SK-N-SH (cell line): Measurements from ENCODE around the gene KIF3B. TPM values are rescaled to one million over a fixed set of nuclear protein-coding genes. Genes with fewer than 3 reads are reported as not detected.
A peak's percentile ranks its signal among the peaks of the same experiment; 100 is the strongest.

Source experiments
- CTCF ChIA-PET: fragments of 300-600, 350-600 bp; formaldehyde crosslinking; extraction: SDS; loops from one replicate; lab custom pipeline; 2021; lab: Yijun Ruan, JAX
- POLR2A ChIA-PET: fragments of 350-600 bp; sonication (Branson Sonifier 250); formaldehyde crosslinking; extraction: SDS; loops from one replicate; lab custom pipeline; 2020; ENCODE audit warnings: antibody characterized with exemption, inconsistent platforms; lab: Yijun Ruan, JAX
- DNase-seq: peaks from one replicate; pipeline ENCODE4 v3.0.0; 2012
- H2AFZ ChIP-seq: fragments of 200-600 bp; sonication (generic); 2 replicates; pipeline ENCODE4 v1.8.1; 2016; ENCODE audit warnings: antibody characterized with exemption, mild to moderate bottlenecking, low read depth
- H3F3A ChIP-seq: fragments of 200-600 bp; sonication (generic); replicated peaks from 2 replicates; pipeline ENCODE3; 2016; ENCODE audit warnings: antibody characterized with exemption, mild to moderate bottlenecking; ENCODE audit not compliant: insufficient read depth
- H3K27ac ChIP-seq, 2 experiments: fragments of 200-500 bp in 1 of 2; fragments of 200-600 bp in 1 of 2; sonication (Bioruptor generic) in 1 of 2; sonication (generic), shearing (Covaris generic) in 1 of 2; 2 replicates each; pipeline versions ENCODE4 v1.5.1 to v1.6.1; 2014 to 2016; ENCODE audit warnings: low read depth in 2 of 2, inconsistent platforms in 1 of 2, low read length in 1 of 2, mild to moderate bottlenecking in 1 of 2, mixed read lengths in 1 of 2
- H3K27me3 ChIP-seq: fragments of 200-600 bp; sonication (generic), shearing (Covaris generic); 2 replicates; pipeline ENCODE4 v1.6.1; 2016; ENCODE audit warnings: mixed run types; ENCODE audit not compliant: insufficient read depth
- H3K36me3 ChIP-seq, 2 experiments: fragments of 200-500 bp in 1 of 2; fragments of 200-600 bp in 1 of 2; sonication (Bioruptor generic) in 1 of 2; sonication (generic) in 1 of 2; replicated peaks in 1 of 2; 2 replicates each; pipeline versions ENCODE3 to v1.5.1; 2014 to 2016; ENCODE audit warnings: low read length in 1 of 2, mild to moderate bottlenecking in 1 of 2; ENCODE audit not compliant: insufficient read depth in 2 of 2, control insufficient read depth in 1 of 2
- H3K4me1 ChIP-seq, 2 experiments: fragments of 200-500 bp in 1 of 2; fragments of 200-600 bp in 1 of 2; sonication (Bioruptor generic) in 1 of 2; sonication (generic), shearing (Covaris generic) in 1 of 2; 2 replicates each; pipeline versions ENCODE4 v1.5.1 to v1.6.1; 2014 to 2016; ENCODE audit warnings: low read depth in 1 of 2, low read length in 1 of 2, mixed run types in 1 of 2; ENCODE audit not compliant: insufficient read depth in 2 of 2, control insufficient read depth in 1 of 2
- H3K4me2 ChIP-seq: fragments of 200-600 bp; sonication (generic), shearing (Covaris generic); 2 replicates; pipeline ENCODE4 v1.6.1; 2017; ENCODE audit warnings: mixed run types
- H3K4me3 ChIP-seq, 2 experiments: fragments of 200-500 bp in 1 of 2; fragments of 200-600 bp in 1 of 2; sonication (Bioruptor generic) in 1 of 2; sonication (generic), shearing (Covaris generic) in 1 of 2; 2 replicates each; pipeline versions ENCODE4 v1.5.1 to v1.8.1; 2014 to 2016; ENCODE audit warnings: low read depth in 2 of 2, inconsistent platforms in 1 of 2, low read length in 1 of 2, mild to moderate bottlenecking in 1 of 2, mixed read lengths in 1 of 2, moderate library complexity in 1 of 2
- H3K79me2 ChIP-seq: fragments of 200-600 bp; sonication (generic); 2 replicates; pipeline ENCODE4 v1.8.1; 2017; ENCODE audit warnings: mild to moderate bottlenecking; ENCODE audit not compliant: insufficient read depth
- H3K9ac ChIP-seq: fragments of 200-600 bp; sonication (generic); 2 replicates; pipeline ENCODE4 v1.6.1; 2017; ENCODE audit warnings: mixed run types
- H3K9me2 ChIP-seq: fragments of 200-600 bp; sonication (generic); 2 replicates; pipeline ENCODE4 v1.6.1; 2017; ENCODE audit warnings: mixed run types
- H3K9me3 ChIP-seq: fragments of 200-600 bp; sonication (generic); 2 replicates; pipeline ENCODE4 v1.6.1; 2017; ENCODE audit warnings: mixed run types, mild to moderate bottlenecking, moderate library complexity
- H4K20me1 ChIP-seq: fragments of 200-600 bp; sonication (generic); 2 replicates; pipeline ENCODE4 v1.6.1; 2017; ENCODE audit warnings: mild to moderate bottlenecking, mixed run types; ENCODE audit not compliant: insufficient read depth
- CHD2 ChIP-seq: fragments of 150-350 bp; IDR thresholded peaks from 2 replicates; pipeline ENCODE4 v1.6.1; 2018; ENCODE audit warnings: low read length; ENCODE audit not compliant: partially characterized antibody
- CTCF ChIP-seq: fragments of 200-600 bp; sonication (generic); IDR thresholded peaks from 2 replicates; pipeline ENCODE4 v1.6.1; 2017; ENCODE audit warnings: antibody characterized with exemption, mild to moderate bottlenecking, moderate library complexity
- ELF1 ChIP-seq: IDR thresholded peaks from 2 replicates; pipeline ENCODE4 v1.4.0; 2012
- EZH2phosphoT487 ChIP-seq: fragments of 200-600 bp; sonication (generic); IDR thresholded peaks from 2 replicates; pipeline ENCODE4 v1.6.1; 2017; ENCODE audit warnings: low read depth, mixed run types, mild to moderate bottlenecking, antibody characterized with exemption, moderate library complexity, borderline replicate concordance
- FOSL2 ChIP-seq: IDR thresholded peaks from 2 replicates; pipeline ENCODE4 v1.4.0; 2012; ENCODE audit warnings: low read depth, mild to moderate bottlenecking, moderate library complexity, borderline replicate concordance
- GABPA ChIP-seq: IDR thresholded peaks from 2 replicates; pipeline ENCODE4 v1.4.0; 2012; ENCODE audit warnings: low read depth, mild to moderate bottlenecking
- JUND ChIP-seq: IDR thresholded peaks from 2 replicates; pipeline ENCODE4 v1.4.0; 2012
- MXI1 ChIP-seq: IDR thresholded peaks from 2 replicates; pipeline ENCODE4 v1.6.1; 2012; ENCODE audit warnings: mild to moderate bottlenecking, low read depth, low read length, improper control_type of control experiment
- NFIC ChIP-seq: IDR thresholded peaks from 2 replicates; pipeline ENCODE4 v1.4.0; 2012; ENCODE audit warnings: borderline replicate concordance
- POLR2AphosphoS5 ChIP-seq: IDR thresholded peaks from 2 replicates; pipeline ENCODE4 v1.6.1; 2012; ENCODE audit warnings: low read depth, low read length
- SIN3A ChIP-seq: IDR thresholded peaks from 2 replicates; pipeline ENCODE4 v1.6.1; 2012; ENCODE audit warnings: low read depth, mild to moderate bottlenecking, low read length, moderate library complexity, borderline replicate concordance
- SMC3 ChIP-seq: IDR thresholded peaks from 2 replicates; pipeline ENCODE4 v1.6.1; 2012; ENCODE audit warnings: low read depth, low read length, improper control_type of control experiment
- TAF1 ChIP-seq: IDR thresholded peaks from 2 replicates; pipeline ENCODE4 v1.6.1; 2012; ENCODE audit warnings: low read depth, mild to moderate bottlenecking, low read length, moderate library complexity, borderline replicate concordance
- TCF12 ChIP-seq: IDR thresholded peaks from 2 replicates; pipeline ENCODE4 v1.4.0; 2012
- TEAD4 ChIP-seq: IDR thresholded peaks from 2 replicates; pipeline ENCODE4 v1.4.0; 2012; ENCODE audit warnings: mild to moderate bottlenecking, borderline replicate concordance; ENCODE audit not compliant: insufficient read depth
- WGBS: methylation state at CpG from one replicate; pipeline ENCODE4 v1.1.6; 2017; ENCODE audit warnings: low lambda C conversion rate; 5-methylcytosine and 5-hydroxymethylcytosine counted together
- polyA plus RNA-seq, 3 experiments: library from polyadenylated mRNA; depleted of rRNA; stranded (reverse); fragments of >200 nt; gene quantifications; 2 replicates each; pipeline ENCODE4 v1.2.3, GENCODE V29; 2012

KIF3B gene
- 18.6 and 23.8 TPM in 2 replicates for polyA plus RNA-seq (2012; rRNA removed)
- polyA plus RNA-seq (2012; cell fraction: cytosol; rRNA removed): 26.2 and 26.6 TPM in 2 replicates
- 12.4 and 12.8 TPM in 2 replicates for polyA plus RNA-seq (2012; cell fraction: nucleus; rRNA removed)

- Histone ChIP-seq H3K4me2 (peak within 1 kb of the TSS; percentile 98), H3K36me3 (peaks cover 0 to 5% of the 10 kb centered on the region in 2 experiments), H2AFZ (peak within 1 kb of the TSS; percentile 99), H3K27me3 (no peaks in the 10 kb centered on the region), H3K9me2 (no peaks in the 10 kb centered on the region), H4K20me1 (no peaks in the 10 kb centered on the region), H3K4me3 (peak within 1 kb of the TSS; percentile 75 to 100), H3K9me3 (no peaks in the 10 kb centered on the region), H3K79me2 (peaks cover 43% of the 10 kb centered on the region), H3K27ac (peak within 1 kb of the TSS; percentile 10 to 74; a peak in 2 of 4 replicates), H3F3A (peaks cover 8% of the 10 kb centered on the region), H3K9ac (peak within 1 kb of the TSS; percentile 94), H3K4me1 (peaks cover 0 to 13% of the 10 kb centered on the region in 2 experiments; a peak in 2 of 4 replicates)
- CTCF ChIA-PET: interaction anchor here (0.6 kb wide), 1 partner anchor 501 kb away, joined by 3 read pairs; no protein-coding TSS in a partner anchor
- WGBS: 4% methylated on average over 19 of the region's 62 CpGs
- TF ChIP-seq SIN3A (peak; percentile 86), CHD2 (peak; percentile 61), TCF12 (no peak; the same call in 1 of the 2 replicates), GABPA (peak; percentile 84), MXI1 (peak; percentile 48; the same call in 1 of the 2 replicates), JUND (no peak), EZH2phosphoT487 (no peak), ELF1 (peak; percentile 95), POLR2AphosphoS5 (peak; percentile 55; the same call in 1 of the 2 replicates), TAF1 (peak; percentile 47; the same call in 1 of the 2 replicates)
- POLR2A ChIA-PET: interaction anchor here (1.4 to 1.5 kb wide), 2 partner anchors 11 to 240 kb away, joined by 4 read pairs; no protein-coding TSS in a partner anchor
- peak; percentile 97 for DNase-seq
Measured at GRCh38 chr20:32277361-32278198, at the start of gene KIF3B. KIF3B (plus strand) TSS chr20:32277651; CDS start chr20:32309778, 32,127 bp downstream.

- no peak overlapping the region for H3K4me3 ChIP-seq
Measured at GRCh38 chr20:32227744-32228688, 49.4 kb upstream of the KIF3B start.

More at GRCh38 chr20:32227744-32228688, 49.4 kb upstream of the KIF3B start:
- H3K4me1 ChIP-seq: no peaks in the 10 kb centered on the region
- no peak overlapping the region for H3K27ac ChIP-seq
- H3K27me3 ChIP-seq: no peaks in the 10 kb centered on the region
- H3K9ac ChIP-seq: no peak overlapping the region
- no peaks in the 10 kb centered on the region for H3K9me2 ChIP-seq
- no peak for DNase-seq
- no peaks in the 10 kb centered on the region for H4K20me1 ChIP-seq
- H2AFZ ChIP-seq: no peak overlapping the region
- POLR2A ChIA-PET: no interaction called here
- no peaks in the 10 kb centered on the region for H3F3A ChIP-seq
- H3K4me2 ChIP-seq: no peak overlapping the region
- H3K79me2 ChIP-seq: no peaks in the 10 kb centered on the region
- peaks cover 23 to 45% of the 10 kb centered on the region in 2 experiments for H3K36me3 ChIP-seq
- TF ChIP-seq CTCF (no peak), FOSL2 (no peak), NFIC (no peak), TEAD4 (no peak), SMC3 (no peak)
- CTCF ChIA-PET: interaction anchor here (1.0 kb wide), 1 partner anchor 228 kb away, joined by 3 read pairs; no protein-coding TSS in a partner anchor
- no peaks in the 10 kb centered on the region for H3K9me3 ChIP-seq
- 95% methylated on average over 20 of the region's 22 CpGs for WGBS
